ENCODE measurements around the gene FMOD. TPM values are rescaled to one million over a fixed set of nuclear protein-coding genes. Genes with fewer than 3 reads are reported as not detected.

The FMOD gene
- polyA plus RNA-seq (not detected in 2 replicates), polyA minus RNA-seq (not detected in 2 replicates)

DNA sequence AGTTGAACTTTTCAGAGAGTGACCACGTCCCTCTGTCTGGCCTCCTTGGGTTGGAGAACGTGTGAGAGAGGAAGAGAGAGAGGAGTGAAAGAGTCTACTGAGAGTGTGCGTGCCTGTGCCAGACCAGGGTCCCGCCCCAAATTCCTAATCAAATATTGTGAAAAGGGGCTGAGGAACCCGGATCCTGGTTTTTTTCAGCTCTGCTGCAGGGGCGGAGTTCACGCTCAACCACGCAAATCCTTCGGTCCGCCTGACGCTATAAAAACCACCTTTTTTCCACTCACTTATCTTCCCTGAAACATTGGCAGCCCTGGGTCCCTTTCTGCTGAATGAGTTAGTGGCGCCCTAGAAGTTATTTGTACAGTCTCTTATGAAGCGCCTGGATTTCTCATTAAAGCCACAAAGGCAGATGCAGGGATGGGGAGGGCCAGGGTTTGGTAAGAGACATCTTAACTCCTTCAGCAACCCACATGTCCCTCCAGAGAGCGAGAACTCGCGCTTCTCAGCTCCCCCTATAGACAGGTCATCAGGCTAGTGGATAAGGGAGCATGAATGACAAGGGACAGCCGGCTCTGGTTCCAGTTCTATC is at the start of gene FMOD:
FMOD (minus strand) TSS at position 86 of the 589 bp plus-strand sequence. CDS start 2,852 bp downstream, outside the sequence.
- Histone ChIP-seq H3K4me2 (ENCODE audit: low read length) (no peak within 1 kb of the TSS), H3K9ac (ENCODE audit: low read length) (no peak within 1 kb of the TSS), H3K4me3 (ENCODE audit: low read length) (no peak within 1 kb of the TSS), H3K9me2 (ENCODE audit: insufficient read depth, low read length) (no peaks in the 10 kb centered on the region), H3K79me2 (replicated peaks; ENCODE audit: insufficient read depth, low read length) (no peaks in the 10 kb centered on the region), H3K27ac (ENCODE audit: low read length) (no peak within 1 kb of the TSS), H4K20me1 (ENCODE audit: insufficient read depth) (no peaks in the 10 kb centered on the region), H3K36me3 (ENCODE audit: insufficient read depth, low read length) (no peaks in the 10 kb centered on the region), H2AFZ (ENCODE audit: low read depth, low read length) (no peak within 1 kb of the TSS), H3K27me3 (ENCODE audit: insufficient read depth, low read depth, low read length) (no peaks in the 10 kb centered on the region), H3F3A (ENCODE audit: insufficient read depth, low read length, poor library complexity, severe bottlenecking) (no peaks in the 10 kb centered on the region), H3K9me3 (ENCODE audit: low read length) (no peaks in the 10 kb centered on the region)
- TF ChIP-seq SMC3 (conservative IDR thresholded peaks at IDR 0.05; ENCODE audit: poor library complexity) (no peak), EZH2 (IDR thresholded peaks at IDR 0.05; ENCODE audit: borderline replicate concordance, insufficient read depth, low read length, poor library complexity, severe bottlenecking) (no peak), MXI1 (conservative IDR thresholded peaks at IDR 0.05; ENCODE audit: poor library complexity, severe bottlenecking) (no peak), EP300 (conservative IDR thresholded peaks at IDR 0.05; ENCODE audit: poor library complexity, severe bottlenecking) (no peak), POLR2AphosphoS5 (IDR thresholded peaks at IDR 0.05) (no peak), TAF1 (IDR thresholded peaks at IDR 0.05; ENCODE audit: low read depth) (no peak), RAD21 (conservative IDR thresholded peaks at IDR 0.05) (no peak)
- TF ChIP-seq, protein P1, sequence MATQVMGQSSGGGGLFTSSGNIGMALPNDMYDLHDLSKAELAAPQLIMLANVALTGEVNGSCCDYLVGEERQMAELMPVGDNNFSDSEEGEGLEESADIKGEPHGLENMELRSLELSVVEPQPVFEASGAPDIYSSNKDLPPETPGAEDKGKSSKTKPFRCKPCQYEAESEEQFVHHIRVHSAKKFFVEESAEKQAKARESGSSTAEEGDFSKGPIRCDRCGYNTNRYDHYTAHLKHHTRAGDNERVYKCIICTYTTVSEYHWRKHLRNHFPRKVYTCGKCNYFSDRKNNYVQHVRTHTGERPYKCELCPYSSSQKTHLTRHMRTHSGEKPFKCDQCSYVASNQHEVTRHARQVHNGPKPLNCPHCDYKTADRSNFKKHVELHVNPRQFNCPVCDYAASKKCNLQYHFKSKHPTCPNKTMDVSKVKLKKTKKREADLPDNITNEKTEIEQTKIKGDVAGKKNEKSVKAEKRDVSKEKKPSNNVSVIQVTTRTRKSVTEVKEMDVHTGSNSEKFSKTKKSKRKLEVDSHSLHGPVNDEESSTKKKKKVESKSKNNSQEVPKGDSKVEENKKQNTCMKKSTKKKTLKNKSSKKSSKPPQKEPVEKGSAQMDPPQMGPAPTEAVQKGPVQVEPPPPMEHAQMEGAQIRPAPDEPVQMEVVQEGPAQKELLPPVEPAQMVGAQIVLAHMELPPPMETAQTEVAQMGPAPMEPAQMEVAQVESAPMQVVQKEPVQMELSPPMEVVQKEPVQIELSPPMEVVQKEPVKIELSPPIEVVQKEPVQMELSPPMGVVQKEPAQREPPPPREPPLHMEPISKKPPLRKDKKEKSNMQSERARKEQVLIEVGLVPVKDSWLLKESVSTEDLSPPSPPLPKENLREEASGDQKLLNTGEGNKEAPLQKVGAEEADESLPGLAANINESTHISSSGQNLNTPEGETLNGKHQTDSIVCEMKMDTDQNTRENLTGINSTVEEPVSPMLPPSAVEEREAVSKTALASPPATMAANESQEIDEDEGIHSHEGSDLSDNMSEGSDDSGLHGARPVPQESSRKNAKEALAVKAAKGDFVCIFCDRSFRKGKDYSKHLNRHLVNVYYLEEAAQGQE (IDR thresholded peaks at IDR 0.05; ENCODE audit: borderline replicate concordance): no peak
- TF ChIP-seq, protein P2, sequence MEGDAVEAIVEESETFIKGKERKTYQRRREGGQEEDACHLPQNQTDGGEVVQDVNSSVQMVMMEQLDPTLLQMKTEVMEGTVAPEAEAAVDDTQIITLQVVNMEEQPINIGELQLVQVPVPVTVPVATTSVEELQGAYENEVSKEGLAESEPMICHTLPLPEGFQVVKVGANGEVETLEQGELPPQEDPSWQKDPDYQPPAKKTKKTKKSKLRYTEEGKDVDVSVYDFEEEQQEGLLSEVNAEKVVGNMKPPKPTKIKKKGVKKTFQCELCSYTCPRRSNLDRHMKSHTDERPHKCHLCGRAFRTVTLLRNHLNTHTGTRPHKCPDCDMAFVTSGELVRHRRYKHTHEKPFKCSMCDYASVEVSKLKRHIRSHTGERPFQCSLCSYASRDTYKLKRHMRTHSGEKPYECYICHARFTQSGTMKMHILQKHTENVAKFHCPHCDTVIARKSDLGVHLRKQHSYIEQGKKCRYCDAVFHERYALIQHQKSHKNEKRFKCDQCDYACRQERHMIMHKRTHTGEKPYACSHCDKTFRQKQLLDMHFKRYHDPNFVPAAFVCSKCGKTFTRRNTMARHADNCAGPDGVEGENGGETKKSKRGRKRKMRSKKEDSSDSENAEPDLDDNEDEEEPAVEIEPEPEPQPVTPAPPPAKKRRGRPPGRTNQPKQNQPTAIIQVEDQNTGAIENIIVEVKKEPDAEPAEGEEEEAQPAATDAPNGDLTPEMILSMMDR (IDR thresholded peaks at IDR 0.05; ENCODE audit: poor library complexity, severe bottlenecking): no peak

DNA sequence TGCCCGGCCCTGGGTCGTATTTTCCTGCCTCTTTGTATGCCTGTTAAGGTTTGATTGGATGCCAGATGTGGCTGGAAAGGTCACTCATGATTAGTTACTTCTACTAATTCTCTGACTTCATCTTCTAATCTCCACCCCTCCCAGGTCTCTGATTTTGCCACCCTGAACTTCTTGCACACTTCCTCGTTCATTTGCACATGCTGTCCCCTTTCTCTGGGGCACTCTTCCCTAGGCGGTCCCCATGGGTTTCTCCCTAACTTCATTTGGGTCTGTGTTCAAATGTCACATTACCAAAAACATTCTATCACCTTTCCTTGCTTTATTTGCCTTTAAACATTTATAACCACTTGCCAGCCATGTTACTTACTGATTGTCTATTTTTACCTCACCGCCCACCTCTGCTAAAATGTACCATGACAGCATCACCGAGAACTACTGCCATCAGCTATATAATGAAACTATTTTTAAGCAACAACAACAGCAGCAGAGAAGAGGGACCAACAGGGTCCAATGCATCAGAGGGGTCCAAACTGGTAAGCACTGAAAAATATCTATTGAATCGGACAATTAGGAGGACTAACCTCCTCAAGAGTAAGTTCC is 45.8 kb upstream of the FMOD start:
- Histone ChIP-seq H3F3A (ENCODE audit: insufficient read depth, low read length, poor library complexity, severe bottlenecking) (no peaks in the 10 kb centered on the region), H3K9me3 (ENCODE audit: low read length) (no peaks in the 10 kb centered on the region), H3K27ac (ENCODE audit: low read length) (no peak overlapping the region), H2AFZ (ENCODE audit: low read depth, low read length) (no peak overlapping the region), H3K79me2 (replicated peaks; ENCODE audit: insufficient read depth, low read length) (no peaks in the 10 kb centered on the region), H3K27me3 (ENCODE audit: insufficient read depth, low read depth, low read length) (peaks cover 4% of the 10 kb centered on the region), H3K9ac (ENCODE audit: low read length) (no peak overlapping the region), H3K36me3 (ENCODE audit: insufficient read depth, low read length) (no peaks in the 10 kb centered on the region), H3K4me3 (ENCODE audit: low read length) (no peak overlapping the region), H3K9me2 (ENCODE audit: insufficient read depth, low read length) (no peaks in the 10 kb centered on the region), H3K4me2 (ENCODE audit: low read length) (no peak overlapping the region), H4K20me1 (ENCODE audit: insufficient read depth) (no peaks in the 10 kb centered on the region)
- TF ChIP-seq EZH2 (IDR thresholded peaks at IDR 0.05; ENCODE audit: borderline replicate concordance, insufficient read depth, low read length, poor library complexity, severe bottlenecking) (no peak), RAD21 (conservative IDR thresholded peaks at IDR 0.05) (no peak), POLR2AphosphoS5 (IDR thresholded peaks at IDR 0.05) (no peak), TAF1 (IDR thresholded peaks at IDR 0.05; ENCODE audit: low read depth) (no peak), MXI1 (conservative IDR thresholded peaks at IDR 0.05; ENCODE audit: poor library complexity, severe bottlenecking) (no peak), EP300 (conservative IDR thresholded peaks at IDR 0.05; ENCODE audit: poor library complexity, severe bottlenecking) (no peak), SMC3 (conservative IDR thresholded peaks at IDR 0.05; ENCODE audit: poor library complexity) (no peak)
- TF ChIP-seq, protein P2 (IDR thresholded peaks at IDR 0.05; ENCODE audit: poor library complexity, severe bottlenecking): no peak
- TF ChIP-seq, protein P1 (IDR thresholded peaks at IDR 0.05; ENCODE audit: borderline replicate concordance): no peak
